ENCODE data around the gene BHLHE23.

The BHLHE23 gene

GRCh38 chr20:62991863-62992262 is 14.9 kb downstream of the BHLHE23 start:
- Histone ChIP-seq H3K9ac (ENCODE audit: low read length in 5 of 5) (no peak overlapping the region), H3K27ac (ENCODE audit: low read depth, low read length) (no peak overlapping the region), H3K36me3 (ENCODE audit: control insufficient read depth in 5 of 5, insufficient read depth in 5 of 5, low read length in 5 of 5) (no peaks in the 10 kb centered on the region), H3K4me1 (ENCODE audit: control insufficient read depth in 5 of 5, insufficient read depth in 5 of 5, low read length in 5 of 5) (peaks cover 0 to 3% (median 2%) of the 10 kb centered on the region in 5 donors), H3K4me3 (ENCODE audit: low read depth in 1 of 5, low read length in 5 of 5) (no peak overlapping the region), H3K9me3 (ENCODE audit: control insufficient read depth in 5 of 5, low read length in 5 of 5) (no peaks in the 10 kb centered on the region), H3K27me3 (ENCODE audit: control insufficient read depth in 5 of 5, insufficient read depth in 4 of 5, low read length in 5 of 5) (peaks cover 27 to 62% (median 52%) of the 10 kb centered on the region in 5 donors)

GRCh38 chr20:62991196-62991807 is 15.5 kb downstream of the BHLHE23 start:
- Histone ChIP-seq H3K36me3 (ENCODE audit: control insufficient read depth in 5 of 5, insufficient read depth in 5 of 5, low read length in 5 of 5) (no peaks in the 10 kb centered on the region), H3K27me3 (ENCODE audit: control insufficient read depth in 5 of 5, insufficient read depth in 4 of 5, low read length in 5 of 5) (peaks cover 23 to 64% (median 51%) of the 10 kb centered on the region in 5 donors), H3K27ac (ENCODE audit: low read depth, low read length) (no peak overlapping the region), H3K9ac (ENCODE audit: low read length in 5 of 5) (no peak overlapping the region), H3K4me3 (ENCODE audit: low read depth in 1 of 5, low read length in 5 of 5) (no peak overlapping the region), H3K9me3 (ENCODE audit: control insufficient read depth in 5 of 5, low read length in 5 of 5) (no peaks in the 10 kb centered on the region), H3K4me1 (ENCODE audit: control insufficient read depth in 5 of 5, insufficient read depth in 5 of 5, low read length in 5 of 5) (peaks cover 0 to 6% (median 2%) of the 10 kb centered on the region in 5 donors)

- H3K9ac ChIP-seq (ENCODE audit: low read length in 5 of 5): no peak overlapping the region
- peaks cover 28 to 64% (median 47%) of the 10 kb centered on the region in 5 donors for H3K27me3 ChIP-seq (ENCODE audit: control insufficient read depth in 5 of 5, insufficient read depth in 4 of 5, low read length in 5 of 5)
- H3K36me3 ChIP-seq (ENCODE audit: control insufficient read depth in 5 of 5, insufficient read depth in 5 of 5, low read length in 5 of 5): no peaks in the 10 kb centered on the region
- no peak overlapping the region for H3K4me3 ChIP-seq (ENCODE audit: low read depth in 1 of 5, low read length in 5 of 5)
- no peak overlapping the region for H3K27ac ChIP-seq (ENCODE audit: low read depth, low read length)
- H3K9me3 ChIP-seq (ENCODE audit: control insufficient read depth in 5 of 5, low read length in 5 of 5): no peaks in the 10 kb centered on the region
- H3K4me1 ChIP-seq (ENCODE audit: control insufficient read depth in 5 of 5, insufficient read depth in 5 of 5, low read length in 5 of 5): peaks cover 0 to 7% (median 2%) of the 10 kb centered on the region in 5 donors
Measured at GRCh38 chr20:62990306-62990825, 16.4 kb downstream of the BHLHE23 start.

- Histone ChIP-seq H3K27me3 (ENCODE audit: control insufficient read depth in 5 of 5, insufficient read depth in 4 of 5, low read length in 5 of 5) (peaks cover 21 to 63% (median 41%) of the 10 kb centered on the region in 5 donors), H3K4me3 (ENCODE audit: low read depth in 1 of 5, low read length in 5 of 5) (no peak overlapping the region), H3K9me3 (ENCODE audit: control insufficient read depth in 5 of 5, low read length in 5 of 5) (no peaks in the 10 kb centered on the region), H3K27ac (ENCODE audit: low read depth, low read length) (no peak overlapping the region), H3K9ac (ENCODE audit: low read length in 5 of 5) (no peak overlapping the region), H3K4me1 (ENCODE audit: control insufficient read depth in 5 of 5, insufficient read depth in 5 of 5, low read length in 5 of 5) (peaks cover 0 to 7% (median 2%) of the 10 kb centered on the region in 5 donors), H3K36me3 (ENCODE audit: control insufficient read depth in 5 of 5, insufficient read depth in 5 of 5, low read length in 5 of 5) (no peaks in the 10 kb centered on the region)
Measured at GRCh38 chr20:62989201-62989601, 17.6 kb downstream of the BHLHE23 start.

- no peaks in the 10 kb centered on the region for H3K9me3 ChIP-seq (ENCODE audit: control insufficient read depth in 5 of 5, low read length in 5 of 5)
- H3K27me3 ChIP-seq (ENCODE audit: control insufficient read depth in 5 of 5, insufficient read depth in 4 of 5, low read length in 5 of 5): peaks cover 21 to 64% (median 49%) of the 10 kb centered on the region in 5 donors
- H3K4me1 ChIP-seq (ENCODE audit: control insufficient read depth in 5 of 5, insufficient read depth in 5 of 5, low read length in 5 of 5): peaks cover 0 to 12% (median 2%) of the 10 kb centered on the region in 5 donors
- H3K27ac ChIP-seq (ENCODE audit: low read depth, low read length): no peak overlapping the region
- no peak overlapping the region for H3K4me3 ChIP-seq (ENCODE audit: low read depth in 1 of 5, low read length in 5 of 5)
- H3K9ac ChIP-seq (ENCODE audit: low read length in 5 of 5): no peak overlapping the region
- no peaks in the 10 kb centered on the region for H3K36me3 ChIP-seq (ENCODE audit: control insufficient read depth in 5 of 5, insufficient read depth in 5 of 5, low read length in 5 of 5)
Measured at GRCh38 chr20:62987114-62987513, 19.6 kb downstream of the BHLHE23 start.

GRCh38 chr20:62986257-62986800 is 20.4 kb downstream of the BHLHE23 start:
- peaks cover 0 to 20% (median 2%) of the 10 kb centered on the region in 5 donors for H3K4me1 ChIP-seq (ENCODE audit: control insufficient read depth in 5 of 5, insufficient read depth in 5 of 5, low read length in 5 of 5)
- no peaks in the 10 kb centered on the region for H3K36me3 ChIP-seq (ENCODE audit: control insufficient read depth in 5 of 5, insufficient read depth in 5 of 5, low read length in 5 of 5)
- H3K9ac ChIP-seq (ENCODE audit: low read length in 5 of 5): no peak overlapping the region
- no peaks in the 10 kb centered on the region for H3K9me3 ChIP-seq (ENCODE audit: control insufficient read depth in 5 of 5, low read length in 5 of 5)
- peaks cover 28 to 66% (median 54%) of the 10 kb centered on the region in 5 donors for H3K27me3 ChIP-seq (ENCODE audit: control insufficient read depth in 5 of 5, insufficient read depth in 4 of 5, low read length in 5 of 5)
- H3K27ac ChIP-seq (ENCODE audit: low read depth, low read length): no peak overlapping the region
- H3K4me3 ChIP-seq (ENCODE audit: low read depth in 1 of 5, low read length in 5 of 5): no peak overlapping the region

- H3K9ac ChIP-seq (ENCODE audit: low read length in 5 of 5): no peak overlapping the region
- no peak overlapping the region for H3K27ac ChIP-seq (ENCODE audit: low read depth, low read length)
- H3K9me3 ChIP-seq (ENCODE audit: control insufficient read depth in 5 of 5, low read length in 5 of 5): no peaks in the 10 kb centered on the region
- H3K27me3 ChIP-seq (ENCODE audit: control insufficient read depth in 5 of 5, insufficient read depth in 4 of 5, low read length in 5 of 5): peaks cover 31 to 59% (median 53%) of the 10 kb centered on the region in 5 donors
- H3K4me1 ChIP-seq (ENCODE audit: control insufficient read depth in 5 of 5, insufficient read depth in 5 of 5, low read length in 5 of 5): peaks cover 0 to 25% (median 2%) of the 10 kb centered on the region in 5 donors
- no peaks in the 10 kb centered on the region for H3K36me3 ChIP-seq (ENCODE audit: control insufficient read depth in 5 of 5, insufficient read depth in 5 of 5, low read length in 5 of 5)
- H3K4me3 ChIP-seq (ENCODE audit: low read depth in 1 of 5, low read length in 5 of 5): no peak overlapping the region
Measured at GRCh38 chr20:62985444-62985778, 21.4 kb downstream of the BHLHE23 start.

- Histone ChIP-seq H3K36me3 (ENCODE audit: control insufficient read depth in 5 of 5, insufficient read depth in 5 of 5, low read length in 5 of 5) (no peaks in the 10 kb centered on the region), H3K27ac (ENCODE audit: low read depth, low read length) (no peak overlapping the region), H3K4me1 (ENCODE audit: control insufficient read depth in 5 of 5, insufficient read depth in 5 of 5, low read length in 5 of 5) (peaks cover 0 to 25% (median 2%) of the 10 kb centered on the region in 5 donors), H3K9me3 (ENCODE audit: control insufficient read depth in 5 of 5, low read length in 5 of 5) (no peaks in the 10 kb centered on the region), H3K27me3 (ENCODE audit: control insufficient read depth in 5 of 5, insufficient read depth in 4 of 5, low read length in 5 of 5) (peaks cover 35 to 61% (median 56%) of the 10 kb centered on the region in 5 donors), H3K4me3 (ENCODE audit: low read depth in 1 of 5, low read length in 5 of 5) (no peak overlapping the region), H3K9ac (ENCODE audit: low read length in 5 of 5) (no peak overlapping the region)
Measured at GRCh38 chr20:62984666-62985443, 21.9 kb downstream of the BHLHE23 start.

- H3K4me1 ChIP-seq (ENCODE audit: control insufficient read depth in 5 of 5, insufficient read depth in 5 of 5, low read length in 5 of 5): peaks cover 0 to 29% (median 4%) of the 10 kb centered on the region in 5 donors
- no peak overlapping the region for H3K9ac ChIP-seq (ENCODE audit: low read length in 5 of 5)
- no peaks in the 10 kb centered on the region for H3K36me3 ChIP-seq (ENCODE audit: control insufficient read depth in 5 of 5, insufficient read depth in 5 of 5, low read length in 5 of 5)
- no peak overlapping the region for H3K4me3 ChIP-seq (ENCODE audit: low read depth in 1 of 5, low read length in 5 of 5)
- H3K27me3 ChIP-seq (ENCODE audit: control insufficient read depth in 5 of 5, insufficient read depth in 4 of 5, low read length in 5 of 5): peaks cover 47 to 74% (median 62%) of the 10 kb centered on the region in 5 donors
- H3K9me3 ChIP-seq (ENCODE audit: control insufficient read depth in 5 of 5, low read length in 5 of 5): no peaks in the 10 kb centered on the region
- H3K27ac ChIP-seq (ENCODE audit: low read depth, low read length): no peak overlapping the region
Measured at GRCh38 chr20:62983210-62983609, 23.6 kb downstream of the BHLHE23 start.

All from subcutaneous abdominal adipose tissue (tissue), 5 donors.